AG09319 (cell line): ENCODE measurements around the gene ARHGAP45.
A peak's percentile ranks its signal among the peaks of the same experiment; 100 is the strongest.

ENCODE experiments used
- DNase-seq: peaks from one replicate; pipeline ENCODE4 v3.0.0-alpha.2; 2010; ENCODE audit warnings: low read depth; ENCODE audit errors: extremely low read depth
- TF ChIP-seq, protein P1 (sequence below): IDR thresholded peaks from 2 replicates; pipeline ENCODE4 v1.5.1; 2011; ENCODE audit warnings: low read depth, mild to moderate bottlenecking, inconsistent platforms, low read length, moderate library complexity

Gene ARHGAP45

DNA sequence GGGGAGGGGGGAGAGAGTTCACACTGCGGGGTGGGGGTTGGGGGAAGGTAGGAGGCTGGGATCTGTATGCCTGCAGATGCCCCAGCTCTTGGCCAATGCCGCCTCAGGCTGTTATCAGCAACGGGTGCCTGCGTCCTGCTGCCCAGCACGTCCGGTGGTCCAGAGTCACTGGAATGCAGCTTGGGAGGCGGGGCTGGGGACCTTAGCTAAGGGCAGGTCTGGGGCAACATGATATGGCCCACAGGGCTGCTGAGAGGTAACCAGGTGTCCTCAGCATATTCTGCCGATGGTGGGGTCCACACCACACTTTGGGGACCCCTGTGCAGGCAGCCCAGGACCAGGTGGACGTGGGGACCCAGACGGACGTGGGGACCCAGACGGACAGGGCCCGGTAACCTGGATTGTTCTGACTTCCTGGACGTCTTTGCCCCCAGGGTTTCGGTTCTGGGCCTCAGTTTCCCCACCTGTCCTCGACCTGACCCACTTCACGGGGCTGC is 668 bp upstream of the ARHGAP45 start:
- TF ChIP-seq, protein P1, sequence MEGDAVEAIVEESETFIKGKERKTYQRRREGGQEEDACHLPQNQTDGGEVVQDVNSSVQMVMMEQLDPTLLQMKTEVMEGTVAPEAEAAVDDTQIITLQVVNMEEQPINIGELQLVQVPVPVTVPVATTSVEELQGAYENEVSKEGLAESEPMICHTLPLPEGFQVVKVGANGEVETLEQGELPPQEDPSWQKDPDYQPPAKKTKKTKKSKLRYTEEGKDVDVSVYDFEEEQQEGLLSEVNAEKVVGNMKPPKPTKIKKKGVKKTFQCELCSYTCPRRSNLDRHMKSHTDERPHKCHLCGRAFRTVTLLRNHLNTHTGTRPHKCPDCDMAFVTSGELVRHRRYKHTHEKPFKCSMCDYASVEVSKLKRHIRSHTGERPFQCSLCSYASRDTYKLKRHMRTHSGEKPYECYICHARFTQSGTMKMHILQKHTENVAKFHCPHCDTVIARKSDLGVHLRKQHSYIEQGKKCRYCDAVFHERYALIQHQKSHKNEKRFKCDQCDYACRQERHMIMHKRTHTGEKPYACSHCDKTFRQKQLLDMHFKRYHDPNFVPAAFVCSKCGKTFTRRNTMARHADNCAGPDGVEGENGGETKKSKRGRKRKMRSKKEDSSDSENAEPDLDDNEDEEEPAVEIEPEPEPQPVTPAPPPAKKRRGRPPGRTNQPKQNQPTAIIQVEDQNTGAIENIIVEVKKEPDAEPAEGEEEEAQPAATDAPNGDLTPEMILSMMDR = no peak
- no peak for DNase-seq

DNA sequence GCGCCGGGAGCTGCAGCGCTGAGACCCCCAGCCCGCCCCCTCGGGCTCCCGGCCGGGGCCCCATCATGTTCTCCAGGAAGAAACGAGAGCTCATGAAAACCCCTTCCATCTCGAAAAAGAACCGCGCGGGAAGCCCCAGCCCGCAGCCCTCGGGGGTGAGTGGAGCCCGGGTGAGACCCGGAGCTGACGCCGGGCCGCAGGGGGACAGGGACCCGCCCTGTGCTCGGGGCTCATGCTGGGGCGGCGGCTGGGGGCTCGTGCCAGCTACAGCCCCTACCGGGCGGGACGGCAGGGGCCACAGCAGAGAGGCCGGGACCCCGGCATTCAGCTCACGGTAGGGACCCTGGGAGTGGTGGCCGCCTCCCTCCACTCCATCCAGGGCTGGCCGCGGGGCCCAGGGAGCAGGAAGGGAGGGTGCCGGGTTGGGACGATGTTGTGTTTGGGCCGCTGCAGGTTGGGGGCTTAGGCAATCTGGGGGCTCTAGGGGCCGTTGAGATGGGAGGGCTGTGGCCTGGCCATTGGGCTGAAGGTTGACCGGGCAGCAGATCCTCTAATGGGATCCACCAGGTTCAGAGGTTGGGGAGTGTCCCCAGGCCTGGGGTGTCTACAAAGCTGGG is 482 bp downstream of the ARHGAP45 start:
- DNase-seq = no peak
- TF ChIP-seq, protein P1 = no peak

DNA sequence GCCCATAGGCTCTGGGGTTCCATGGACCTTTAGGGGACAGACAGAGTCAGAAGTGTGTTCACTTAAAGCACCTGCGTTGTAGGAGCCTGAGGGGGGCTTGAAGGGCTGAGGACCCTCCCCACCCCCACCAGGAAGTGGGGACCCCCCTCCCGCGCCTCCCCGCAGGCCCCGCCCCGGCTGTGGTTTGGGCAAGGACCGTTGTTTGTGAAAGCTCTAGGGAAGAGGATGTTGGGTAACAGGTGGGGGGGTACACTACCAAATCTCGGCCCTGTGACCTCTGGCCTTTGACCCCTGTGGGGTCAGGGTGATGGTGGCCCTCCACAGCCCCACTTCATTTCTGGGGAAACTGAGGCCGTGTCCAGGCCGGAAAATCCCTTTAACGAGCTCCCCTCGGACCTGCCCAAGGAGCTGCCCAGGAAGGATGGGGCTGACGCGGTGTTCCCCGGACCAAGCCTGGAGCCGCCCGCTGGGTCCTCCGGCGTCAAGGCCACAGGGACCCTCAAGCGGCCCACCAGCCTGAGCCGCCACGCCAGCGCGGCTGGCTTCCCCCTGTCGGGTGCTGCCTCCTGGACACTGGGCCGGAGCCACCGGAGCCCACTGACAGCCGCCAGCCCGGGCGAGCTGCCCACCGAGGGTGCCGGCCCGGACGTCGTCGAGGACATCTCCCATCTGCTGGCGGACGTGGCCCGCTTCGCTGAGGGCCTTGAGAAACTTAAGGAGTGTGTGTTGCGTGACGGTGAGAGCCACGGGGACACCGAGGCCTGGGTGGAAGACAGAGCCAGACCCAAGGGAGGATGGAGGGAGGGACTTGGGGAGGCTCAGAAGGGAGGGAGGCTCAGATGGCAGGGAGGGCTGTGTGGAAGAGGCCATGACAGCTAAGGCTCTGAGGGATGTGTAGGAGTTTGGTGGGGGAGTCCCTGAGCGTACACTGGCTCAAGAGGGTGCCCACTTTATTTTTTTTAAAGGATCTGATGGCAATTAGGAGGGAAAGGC is 1.3 kb downstream of the ARHGAP45 start:
- no peak for DNase-seq

DNA sequence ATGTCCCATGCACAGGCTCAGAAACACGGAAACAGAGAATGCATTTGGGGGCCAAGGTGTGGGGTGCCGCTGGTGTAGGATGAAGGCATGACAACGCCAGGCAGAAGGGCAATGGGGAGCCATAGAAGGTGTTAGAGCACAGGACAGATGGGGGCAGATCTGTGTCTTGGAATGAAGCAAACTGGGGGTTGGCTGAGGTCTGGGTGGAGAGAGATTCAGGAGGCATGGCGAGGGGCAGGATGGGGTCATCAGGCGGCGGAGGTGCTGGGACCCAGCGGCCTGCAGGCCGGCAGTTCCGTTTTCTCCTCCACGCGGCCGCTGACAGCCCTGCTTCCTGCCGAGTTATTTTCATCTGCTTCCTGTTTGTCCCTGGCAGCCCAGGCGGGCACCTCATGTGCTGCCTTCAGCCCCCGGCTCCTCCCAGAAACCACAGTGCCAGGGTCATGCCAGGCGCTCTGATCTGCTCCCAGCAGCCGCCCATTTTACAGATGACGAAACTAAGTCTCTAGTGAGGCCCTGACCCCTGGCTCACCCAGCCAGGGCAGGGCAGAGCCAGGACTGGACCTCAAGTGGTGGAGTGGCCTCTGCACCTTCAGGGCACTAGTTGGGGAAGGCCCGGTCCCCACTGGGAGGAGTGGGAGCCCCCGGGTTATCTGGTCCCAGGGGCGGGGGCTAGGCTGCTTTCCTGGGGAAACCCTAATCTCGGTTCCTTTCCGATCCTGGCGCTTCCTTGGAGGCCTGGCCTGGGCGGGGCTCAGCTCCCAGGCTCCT is 2.2 kb downstream of the ARHGAP45 start:
- TF ChIP-seq, protein P1 = no peak

More for the DNA sequence above, 1.3 kb downstream of the ARHGAP45 start:
- TF ChIP-seq, protein P1 = no peak

DNA sequence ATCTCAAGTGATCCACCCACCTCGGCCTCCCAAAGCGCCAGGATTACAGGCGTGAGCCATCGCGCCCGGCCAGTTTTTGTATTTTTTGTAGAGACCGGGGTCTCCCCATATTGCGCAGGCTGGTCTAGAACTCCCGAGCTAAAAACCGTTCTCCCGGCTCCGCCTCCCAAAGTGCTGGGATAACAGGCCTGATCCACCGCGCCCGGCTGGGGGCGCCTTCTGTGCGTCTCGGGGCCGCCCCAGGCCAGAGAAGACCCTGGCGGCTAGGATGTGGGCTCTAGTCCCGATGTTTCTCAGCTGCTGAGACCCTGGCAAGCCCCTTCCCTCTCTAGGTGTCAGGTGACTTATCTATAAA is 3.6 kb downstream of the ARHGAP45 start:
- no peak for DNase-seq
- TF ChIP-seq, protein P1 = peak; percentile 19

More for the DNA sequence above, 2.2 kb downstream of the ARHGAP45 start:
- DNase-seq = no peak

DNA sequence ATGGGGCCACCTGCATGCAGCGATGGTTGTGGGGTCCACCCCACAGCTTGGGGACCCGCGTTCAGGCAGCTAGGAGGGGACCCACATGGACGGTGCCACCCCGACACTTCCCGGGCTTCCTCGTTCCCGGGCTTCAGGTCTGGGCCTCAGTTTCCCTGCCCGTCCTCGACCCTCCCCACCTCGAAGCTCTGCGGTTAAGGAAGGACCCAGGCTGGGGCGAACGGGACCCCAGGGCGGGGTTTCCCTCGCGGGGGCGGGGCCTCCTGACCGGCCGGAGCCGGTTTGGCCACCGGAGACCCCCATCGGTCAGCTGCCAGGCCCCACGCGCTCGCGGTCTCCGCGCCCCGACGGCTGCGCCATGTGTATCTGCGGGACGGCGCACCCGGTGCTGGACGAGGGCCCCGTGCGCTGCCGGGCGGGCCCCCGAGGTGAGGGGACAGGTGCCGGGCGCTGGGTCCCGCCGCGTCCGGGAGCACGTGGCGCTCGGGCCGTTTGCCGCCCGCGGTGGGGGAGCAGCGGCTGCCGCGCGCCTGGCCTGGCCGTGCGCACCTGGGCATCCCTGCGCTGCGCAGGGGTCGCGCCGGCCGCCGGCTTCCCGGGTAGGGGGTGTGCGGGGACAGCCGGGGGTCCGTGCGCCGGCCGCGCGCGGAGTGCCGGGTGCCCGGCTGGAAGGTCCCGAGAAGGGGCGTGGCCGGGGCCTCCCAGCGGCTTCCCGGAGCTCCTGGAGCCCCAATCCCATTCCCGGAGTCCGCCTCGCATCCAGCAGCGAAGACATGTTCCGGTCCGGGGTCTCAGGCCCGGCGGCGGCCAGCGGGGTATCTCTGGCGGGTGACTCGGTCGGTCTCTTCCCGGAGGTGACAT is 4.2 kb downstream of the ARHGAP45 start:
- no peak for DNase-seq
- TF ChIP-seq, protein P1 = no peak
